IMR-90 (cell line): Measurements from ENCODE around the gene MED22. TPM values are rescaled to one million over a fixed set of nuclear protein-coding genes. Genes with fewer than 3 reads are reported as not detected.

ENCODE experiments used
- ATAC-seq: fragments of 200-7000 bp; cut with Tn5 transposase; 2 replicates; pipeline ENCODE4 v1.9.1; 2020; ENCODE audit warnings: low read depth, mild to moderate bottlenecking, moderate library complexity
- BruUV-seq: library from RNA; stranded (reverse); fragments of 400-500 nt; replicated peaks from 2 replicates; lab custom pipeline; 2021; lab: Mats Ljungman, UMichigan
- CTCF ChIA-PET: fragments of 300-600 bp; formaldehyde crosslinking; extraction: SDS; loops from one replicate; lab custom pipeline; 2021; ENCODE audit warnings: antibody characterized with exemption; lab: Yijun Ruan, JAX
- POLR2A ChIA-PET: fragments of 300-600 bp; sonication (Branson Sonifier 250); formaldehyde crosslinking; loops from one replicate; lab custom pipeline; 2022; ENCODE audit warnings: antibody characterized with exemption; ENCODE audit not compliant: unreplicated experiment; lab: Charles Lee
- DNase-seq: peaks from one replicate; pipeline ENCODE4 v3.0.0; 2013
- H2AFZ ChIP-seq: replicated peaks from 2 replicates; pipeline ENCODE3; 2013; ENCODE audit warnings: low read length, mild to moderate bottlenecking; ENCODE audit not compliant: poor library complexity
- H2AK5ac ChIP-seq: 2 replicates; pipeline ENCODE4 v1.6.1; 2013; ENCODE audit warnings: low read depth, low read length, inconsistent platforms
- H2AK9ac ChIP-seq: replicated peaks from 2 replicates; pipeline ENCODE3; 2013; ENCODE audit warnings: mild to moderate bottlenecking, low read depth, low read length, moderate library complexity; ENCODE audit not compliant: poor library complexity
- H2BK120ac ChIP-seq: 2 replicates; pipeline ENCODE4 v1.6.1; 2013; ENCODE audit warnings: low read depth, low read length, inconsistent platforms
- H2BK15ac ChIP-seq: 3 replicates; pipeline ENCODE4 v1.6.1; 2013; ENCODE audit warnings: low read depth, low read length, inconsistent platforms
- H2BK20ac ChIP-seq: 2 replicates; pipeline ENCODE4 v1.6.1; 2013; ENCODE audit warnings: low read depth, mild to moderate bottlenecking, inconsistent platforms, low read length, moderate library complexity
- H2BK5ac ChIP-seq: 2 replicates; pipeline ENCODE4 v1.6.1; 2013; ENCODE audit warnings: mild to moderate bottlenecking, low read depth, low read length, inconsistent platforms; ENCODE audit not compliant: poor library complexity, severe bottlenecking
- H3K14ac ChIP-seq: replicated peaks from 2 replicates; pipeline ENCODE4 v1.6.1; 2013; ENCODE audit warnings: low read depth, low read length, inconsistent platforms
- H3K18ac ChIP-seq: 2 replicates; pipeline ENCODE4 v1.6.1; 2013; ENCODE audit warnings: low read depth, low read length, control low read depth
- H3K23ac ChIP-seq: 2 replicates; pipeline ENCODE4 v1.6.1; 2013; ENCODE audit warnings: low read depth, low read length, inconsistent platforms
- H3K27ac ChIP-seq: 2 replicates; pipeline ENCODE4 v1.5.1; 2013; ENCODE audit warnings: mild to moderate bottlenecking, control low read depth, low read length; ENCODE audit not compliant: insufficient read depth
- H3K27me3 ChIP-seq: 2 replicates; pipeline ENCODE4 v1.6.1; 2013; ENCODE audit warnings: low read length; ENCODE audit not compliant: control insufficient read depth, insufficient read depth
- H3K36me3 ChIP-seq: 2 replicates; pipeline ENCODE4 v1.6.1; 2013; ENCODE audit warnings: low read length, mixed read lengths; ENCODE audit not compliant: control insufficient read depth, insufficient read depth
- H3K4ac ChIP-seq: 2 replicates; pipeline ENCODE4 v1.6.1; 2013; ENCODE audit warnings: low read depth, low read length, inconsistent platforms
- H3K4me1 ChIP-seq: 2 replicates; pipeline ENCODE4 v1.6.1; 2013; ENCODE audit warnings: low read length, mixed read lengths; ENCODE audit not compliant: control insufficient read depth, insufficient read depth
- H3K4me2 ChIP-seq: 2 replicates; pipeline ENCODE4 v1.6.1; 2013; ENCODE audit warnings: low read depth, mild to moderate bottlenecking, control low read depth, low read length, moderate library complexity
- H3K4me3 ChIP-seq: 2 replicates; pipeline ENCODE4 v1.5.1; 2013; ENCODE audit warnings: low read depth, mild to moderate bottlenecking, control low read depth, low read length, moderate library complexity; ENCODE audit not compliant: insufficient read depth
- H3K56ac ChIP-seq: 2 replicates; pipeline ENCODE4 v1.6.1; 2013; ENCODE audit warnings: low read length, inconsistent platforms; ENCODE audit not compliant: insufficient read depth; ENCODE audit errors: extremely low read depth
- H3K79me1 ChIP-seq, 2 experiments: 2 replicates each; pipeline ENCODE4 v1.6.1; 2013; ENCODE audit warnings: low read length in 2 of 2, inconsistent platforms in 1 of 2, low read depth in 1 of 2
- H3K9ac ChIP-seq: 2 replicates; pipeline ENCODE4 v1.6.1; 2013; ENCODE audit warnings: low read depth, low read length, control low read depth
- H3K9me1 ChIP-seq: 2 replicates; pipeline ENCODE4 v1.6.1; 2013; ENCODE audit warnings: low read length, inconsistent platforms; ENCODE audit not compliant: insufficient read depth
- H3K9me3 ChIP-seq: 2 replicates; pipeline ENCODE4 v1.6.1; 2013; ENCODE audit warnings: low read length; ENCODE audit not compliant: control insufficient read depth, insufficient read depth
- H4K20me1 ChIP-seq: 2 replicates; pipeline ENCODE4 v1.6.1; 2013; ENCODE audit warnings: low read length, inconsistent platforms; ENCODE audit not compliant: insufficient read depth
- H4K5ac ChIP-seq: 2 replicates; pipeline ENCODE4 v1.6.1; 2013; ENCODE audit warnings: mild to moderate bottlenecking, low read depth, low read length, control low read depth
- H4K8ac ChIP-seq, 2 experiments: 2 replicates each; pipeline ENCODE4 v1.6.1; 2013; ENCODE audit warnings: low read depth in 2 of 2, low read length in 2 of 2, control low read depth in 1 of 2, inconsistent platforms in 1 of 2
- H4K91ac ChIP-seq: 2 replicates; pipeline ENCODE4 v1.6.1; 2013; ENCODE audit warnings: low read depth, low read length, inconsistent platforms; ENCODE audit not compliant: insufficient read depth
- BHLHE40 ChIP-seq: fragments of 150-350 bp; IDR thresholded peaks from 2 replicates; pipeline ENCODE4 v1.6.1; 2016; ENCODE audit warnings: mild to moderate bottlenecking, low read depth, low read length
- CHD1 ChIP-seq: IDR thresholded peaks from 2 replicates; pipeline ENCODE4 v1.6.1; 2012; ENCODE audit warnings: low read depth, low read length, improper control_type of control experiment
- FOS ChIP-seq: fragments of 150-350 bp; IDR thresholded peaks from 2 replicates; pipeline ENCODE4 v1.6.1; 2016; ENCODE audit warnings: low read depth, low read length
- RAD21 ChIP-seq: IDR thresholded peaks from 2 replicates; pipeline ENCODE4 v1.6.1; 2012; ENCODE audit warnings: low read length, improper control_type of control experiment
- SMC3 ChIP-seq: fragments of 150-350 bp; IDR thresholded peaks from 2 replicates; pipeline ENCODE4 v1.6.1; 2016; ENCODE audit warnings: low read depth, mild to moderate bottlenecking, antibody characterized with exemption, low read length, moderate library complexity
- WGBS, 2 experiments: methylation state at CpG; one replicate each; pipeline versions ENCODE4 v1.1.5 to v1.1.7; 2013; ENCODE audit warnings: missing lambda C conversion rate in 2 of 2; ENCODE audit not compliant: insufficient read length in 1 of 2; ENCODE audit errors: extremely low coverage in 2 of 2; 5-methylcytosine and 5-hydroxymethylcytosine counted together
- dilution Hi-C: fragments of 300-500 bp; cut with HindIII; formaldehyde crosslinking; loops from one replicate; pipeline ENCODE4 v1.14.3; 2018; ENCODE audit warnings: low sequenced_read_pairs; ENCODE audit not compliant: unreplicated experiment
- in situ Hi-C: fragments of 300-500 bp; cut with MboI; formaldehyde crosslinking; loops from 3 replicates; pipeline ENCODE4 v1.14.3; 2019; ENCODE audit warnings: low sequenced_read_pairs, inconsistent platforms, mixed read lengths
- intact Hi-C: fragments of 100-400 bp; cut with micrococcal nuclease; formaldehyde crosslinking; loops from 2 replicates; pipeline ENCODE4 v1.10.0; 2022
- polyA plus RNA-seq, 3 experiments: library from polyadenylated mRNA; depleted of rRNA; stranded (reverse); fragments of >200 nt; gene quantifications; 2 replicates each; pipeline ENCODE4 v1.2.3, GENCODE V29; 2012; ENCODE audit warnings: low replicate concordance in 1 of 3
- total RNA-seq: library from RNA; depleted of rRNA; stranded (reverse); fragments of >200 nt; gene quantifications from 2 replicates; pipeline ENCODE4 v1.2.3, GENCODE V29; 2012
- TF ChIP-seq, protein P1 (sequence below): conservative IDR thresholded peaks from 2 replicates; pipeline ENCODE4 v1.5.1; 2012; ENCODE audit warnings: mild to moderate bottlenecking, low read depth, low read length, improper control_type of control experiment

The MED22 gene
- total and polyA plus RNA-seq, 2 of the 4 experiments (the other 2 are of a cell fraction) = 7.9 to 28.3 TPM

DNA sequence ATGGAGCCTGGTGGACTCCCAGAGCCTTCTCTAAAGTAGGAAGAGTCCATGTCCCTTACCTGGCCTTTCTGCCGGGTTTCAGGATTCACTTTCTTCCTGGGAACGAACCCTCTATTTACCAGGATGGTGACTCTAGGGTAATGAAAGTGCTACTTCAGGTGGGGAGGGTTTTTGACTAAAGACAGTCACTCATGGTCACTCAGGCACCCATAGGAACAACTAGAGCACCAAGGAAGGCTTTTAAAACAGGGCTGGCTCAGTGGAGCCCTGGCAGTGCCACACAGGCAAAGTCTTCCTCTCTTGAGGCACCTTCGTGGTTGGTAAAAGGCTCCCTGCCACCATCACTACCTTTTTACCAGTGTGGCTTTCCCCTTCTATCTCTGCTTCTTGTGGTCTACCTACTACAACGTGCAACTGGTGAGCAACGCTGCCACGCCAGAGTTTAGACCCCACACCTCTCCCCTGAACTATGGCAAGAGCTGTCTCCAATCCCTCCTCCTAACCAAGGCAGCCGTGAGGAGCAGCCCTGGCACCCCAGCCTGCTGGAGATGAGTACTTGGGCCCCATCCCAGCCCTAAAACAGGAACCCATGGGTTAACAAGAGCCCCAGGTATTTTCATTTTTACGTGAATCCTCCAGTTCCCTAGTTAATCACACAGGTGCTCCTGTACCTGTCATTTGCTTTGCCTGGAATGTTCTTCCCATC lies 4.9 kb upstream of the MED22 start (continued):
- TF ChIP-seq, protein P1, sequence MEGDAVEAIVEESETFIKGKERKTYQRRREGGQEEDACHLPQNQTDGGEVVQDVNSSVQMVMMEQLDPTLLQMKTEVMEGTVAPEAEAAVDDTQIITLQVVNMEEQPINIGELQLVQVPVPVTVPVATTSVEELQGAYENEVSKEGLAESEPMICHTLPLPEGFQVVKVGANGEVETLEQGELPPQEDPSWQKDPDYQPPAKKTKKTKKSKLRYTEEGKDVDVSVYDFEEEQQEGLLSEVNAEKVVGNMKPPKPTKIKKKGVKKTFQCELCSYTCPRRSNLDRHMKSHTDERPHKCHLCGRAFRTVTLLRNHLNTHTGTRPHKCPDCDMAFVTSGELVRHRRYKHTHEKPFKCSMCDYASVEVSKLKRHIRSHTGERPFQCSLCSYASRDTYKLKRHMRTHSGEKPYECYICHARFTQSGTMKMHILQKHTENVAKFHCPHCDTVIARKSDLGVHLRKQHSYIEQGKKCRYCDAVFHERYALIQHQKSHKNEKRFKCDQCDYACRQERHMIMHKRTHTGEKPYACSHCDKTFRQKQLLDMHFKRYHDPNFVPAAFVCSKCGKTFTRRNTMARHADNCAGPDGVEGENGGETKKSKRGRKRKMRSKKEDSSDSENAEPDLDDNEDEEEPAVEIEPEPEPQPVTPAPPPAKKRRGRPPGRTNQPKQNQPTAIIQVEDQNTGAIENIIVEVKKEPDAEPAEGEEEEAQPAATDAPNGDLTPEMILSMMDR = no peak

DNA sequence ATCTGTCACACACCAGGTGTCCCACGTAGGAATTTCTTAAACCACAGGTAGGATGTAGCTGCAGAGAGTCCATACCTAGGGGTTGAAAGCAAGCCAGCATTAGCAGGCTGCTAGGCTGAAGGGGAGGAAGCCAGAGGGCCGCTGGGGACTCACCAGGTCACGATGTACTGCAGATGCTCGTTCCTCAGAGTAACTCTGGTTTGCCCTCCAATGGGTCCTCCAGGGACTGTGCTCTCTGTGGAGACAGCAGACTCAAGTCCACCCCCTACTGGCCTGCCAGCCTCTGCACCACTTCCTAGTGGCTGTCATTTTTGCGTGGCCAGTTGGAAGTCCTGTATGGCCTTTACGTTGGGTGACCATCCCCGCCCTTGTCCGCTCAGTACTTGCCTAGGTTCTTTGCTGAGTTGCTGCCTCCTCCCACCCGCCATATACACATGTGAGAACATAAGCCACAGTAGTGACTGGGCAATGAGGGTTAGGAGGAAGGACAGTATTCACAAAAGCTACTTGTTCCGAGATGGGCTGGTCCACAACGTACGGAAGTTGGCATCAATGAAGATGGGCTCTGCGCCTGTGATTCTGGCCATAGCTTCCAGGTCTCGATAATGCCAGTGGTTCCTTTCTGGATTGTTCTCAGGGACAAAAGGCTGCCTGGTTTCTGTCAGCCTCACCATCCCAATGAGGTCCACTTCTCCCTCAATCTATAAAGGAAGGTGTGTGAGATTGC lies 4.1 kb upstream of the MED22 start:
- intact Hi-C loops (no loop called here), in situ Hi-C loops (no loop called here), dilution Hi-C loops (no loop called here)
- Histone ChIP-seq H3K79me1 (peaks cover 26 to 72% of the 10 kb centered on the region in 2 experiments), H3K4me3 (no peak overlapping the region), H2BK20ac (no peak overlapping the region), H3K4me2 (no peak overlapping the region), H3K4ac (no peak overlapping the region), H3K27ac (no peak overlapping the region), H2BK15ac (no peak overlapping the region), H4K91ac (no peak overlapping the region), H4K8ac (no peak overlapping the region), H2AK9ac (peak overlapping the region; percentile 33), H3K9me1 (peaks cover 3% of the 10 kb centered on the region; the same call in 1 of the 2 replicates), H2AK5ac (no peak overlapping the region), H3K4me1 (peaks cover 10% of the 10 kb centered on the region), H3K23ac (no peak overlapping the region), H3K36me3 (peaks cover 47% of the 10 kb centered on the region), H2BK5ac (no peak overlapping the region), H4K5ac (no peak overlapping the region), H3K18ac (no peak overlapping the region), H2BK120ac (no peak overlapping the region), H3K27me3 (no peaks in the 10 kb centered on the region), H3K14ac (no peak overlapping the region), H3K9ac (no peak overlapping the region), H3K56ac (no peak overlapping the region), H4K20me1 (peaks cover 52% of the 10 kb centered on the region), H3K9me3 (no peaks in the 10 kb centered on the region), H2AFZ (peak overlapping the region; percentile 16)
- POLR2A ChIA-PET = no interaction called here
- peak; percentile 60 for DNase-seq
- CTCF ChIA-PET = interaction anchor here (1.1 kb wide), 1 partner anchor 127 kb away, joined by 3 read pairs; no protein-coding TSS in a partner anchor
- no TSS peak for BruUV-seq
- 86% methylated on average over 1 of the region's 14 CpGs; no CpG with 5 or more reads in 1 of the 2 experiments for WGBS, 2 experiments
- ATAC-seq = peak; percentile 13
- TF ChIP-seq, protein P1 = peak; percentile 59
- TF ChIP-seq CHD1 = no peak
- peak; percentile 32; the same call in 1 of the 2 replicates for TF ChIP-seq RAD21
- no peak for TF ChIP-seq FOS
- TF ChIP-seq BHLHE40 = no peak
- TF ChIP-seq SMC3 = peak; percentile 20; the same call in 1 of the 2 replicates
